ENCODE data around the gene DNASE1L3. TPM values are rescaled to one million over a fixed set of nuclear protein-coding genes. Genes with fewer than 3 reads are reported as not detected.
"Not testable (repeated sequence)": the region's sequence is repeated elsewhere in the genome, so short reads cannot be mapped to it uniquely, and the experiment has no call there.

The DNASE1L3 gene
- total RNA-seq, 1 donor from 2014 or later, result 1.9 TPM

GRCh38 chr3:58236527-58237237 is 25.9 kb upstream of the DNASE1L3 start:
- DNase-seq (ENCODE audit: low spot score), result no peak

- DNase-seq (ENCODE audit: low spot score), result no peak
Measured at GRCh38 chr3:58235970-58236369, 25.2 kb upstream of the DNASE1L3 start.

GRCh38 chr3:58234516-58234931 is 23.8 kb upstream of the DNASE1L3 start:
- peak; percentile 21 for DNase-seq (ENCODE audit: low spot score)

GRCh38 chr3:58231666-58232065 is 20.9 kb upstream of the DNASE1L3 start:
- DNase-seq (ENCODE audit: low spot score), result no peak

- peak; percentile 52 for DNase-seq (ENCODE audit: low spot score)
Measured at GRCh38 chr3:58230876-58231552, 20.2 kb upstream of the DNASE1L3 start.

- DNase-seq (ENCODE audit: low spot score), result not testable (repeated sequence)
Measured at GRCh38 chr3:58227933-58228332, 17.2 kb upstream of the DNASE1L3 start.

GRCh38 chr3:58223855-58224254 is 13.1 kb upstream of the DNASE1L3 start:
- DNase-seq (ENCODE audit: low spot score), result no peak

- DNase-seq (ENCODE audit: low spot score), result no peak
Measured at GRCh38 chr3:58222161-58222724, 11.5 kb upstream of the DNASE1L3 start.

- DNase-seq (ENCODE audit: low spot score), result no peak
Measured at GRCh38 chr3:58218904-58219303, 8.1 kb upstream of the DNASE1L3 start.

- DNase-seq (ENCODE audit: low spot score), result peak; percentile 54
Measured at GRCh38 chr3:58217209-58217811, 6.5 kb upstream of the DNASE1L3 start.

GRCh38 chr3:58216496-58217195 is 5.9 kb upstream of the DNASE1L3 start:
- DNase-seq (ENCODE audit: low spot score), result no peak

- no peak for DNase-seq (ENCODE audit: low spot score)
Measured at GRCh38 chr3:58215317-58216025, 4.7 kb upstream of the DNASE1L3 start.

- DNase-seq (ENCODE audit: low spot score), result no peak
Measured at GRCh38 chr3:58214484-58215316, 3.9 kb upstream of the DNASE1L3 start.

- DNase-seq (ENCODE audit: low spot score), result no peak
Measured at GRCh38 chr3:58209933-58210332, 839 bp downstream of the DNASE1L3 start.

GRCh38 chr3:58207954-58208353 is 2.8 kb downstream of the DNASE1L3 start:
- no peak for DNase-seq (ENCODE audit: low spot score)

- DNase-seq (ENCODE audit: low spot score), result peak; percentile 57
Measured at GRCh38 chr3:58206406-58207011, 4.3 kb downstream of the DNASE1L3 start.

- no peak for DNase-seq (ENCODE audit: low spot score)
Measured at GRCh38 chr3:58205981-58206380, 4.8 kb downstream of the DNASE1L3 start.

- no peak for DNase-seq (ENCODE audit: low spot score)
Measured at GRCh38 chr3:58204720-58205119, 6.1 kb downstream of the DNASE1L3 start.

GRCh38 chr3:58203541-58203940 is 7.2 kb downstream of the DNASE1L3 start:
- DNase-seq (ENCODE audit: low spot score), result no peak

- no peak for DNase-seq (ENCODE audit: low spot score)
Measured at GRCh38 chr3:58202917-58203360, 7.8 kb downstream of the DNASE1L3 start.
